BJ (cell line): ENCODE data around the gene KREMEN1. TPM values are rescaled to one million over a fixed set of nuclear protein-coding genes. Genes with fewer than 3 reads are reported as not detected.
A peak's percentile ranks its signal among the peaks of the same experiment; 100 is the strongest.

Experiments used
- CTCF ChIA-PET: fragments of 350-600 bp; formaldehyde crosslinking; extraction: SDS; loops from one replicate; lab custom pipeline; 2021; ENCODE audit warnings: antibody characterized with exemption, inconsistent platforms; lab: Yijun Ruan, JAX
- POLR2A ChIA-PET: fragments of 300-600 bp; sonication (Branson Sonifier 250); formaldehyde crosslinking; extraction: SDS; loops from one replicate; lab custom pipeline; 2021; ENCODE audit warnings: antibody characterized with exemption; lab: Charles Lee
- DNase-seq: peaks from one replicate; pipeline ENCODE4 v3.0.0-alpha.2; 2011; ENCODE audit warnings: low read depth
- H3K27me3 ChIP-seq: 2 replicates; pipeline ENCODE4 v1.6.0; 2011; ENCODE audit warnings: low read length; ENCODE audit not compliant: control insufficient read depth, insufficient read depth
- H3K36me3 ChIP-seq: 2 replicates; pipeline ENCODE4 v1.5.1; 2011; ENCODE audit warnings: low read length; ENCODE audit not compliant: control insufficient read depth, insufficient read depth
- H3K4me3 ChIP-seq: 2 replicates; pipeline ENCODE4 v1.5.1; 2011; ENCODE audit warnings: low read depth, mild to moderate bottlenecking, control low read depth, low read length
- CTCF ChIP-seq: IDR thresholded peaks from 2 replicates; pipeline ENCODE4 v1.5.1; 2011; ENCODE audit warnings: low read depth, mild to moderate bottlenecking, control low read depth, inconsistent platforms, low read length, moderate library complexity; ENCODE audit not compliant: insufficient read depth
- polyA plus RNA-seq: library from polyadenylated mRNA; depleted of rRNA; stranded (reverse); fragments of >200 nt; gene quantifications from 2 replicates; pipeline ENCODE4 v1.2.3, GENCODE V29; 2011

KREMEN1 gene
- polyA plus RNA-seq, 1 experiment = 2.1 TPM

GRCh38 chr22:29071261-29072045 lies 1.4 kb upstream of the KREMEN1 start:
- peaks cover 13% of the 10 kb centered on the region for H3K27me3 ChIP-seq
- H3K4me3 ChIP-seq = peak overlapping the region; percentile 18
- ChIA-PET CTCF (no interaction called here), POLR2A (no interaction called here)
- H3K36me3 ChIP-seq = no peaks in the 10 kb centered on the region
- no peak for TF ChIP-seq CTCF
- no peak for DNase-seq

- no peaks in the 10 kb centered on the region for H3K36me3 ChIP-seq
- POLR2A ChIA-PET = no interaction called here
- TF ChIP-seq CTCF = no peak
- peaks cover 13% of the 10 kb centered on the region for H3K27me3 ChIP-seq
- no peak for DNase-seq
- CTCF ChIA-PET = interaction anchor here (1.0 kb wide), 1 partner anchor 32 kb away, joined by 3 read pairs; no protein-coding TSS in a partner anchor
- peak overlapping the region; percentile 36 for H3K4me3 ChIP-seq
Measured at GRCh38 chr22:29072193-29072978, 449 bp upstream of the KREMEN1 start.

- Histone ChIP-seq H3K36me3 (no peaks in the 10 kb centered on the region), H3K27me3 (peaks cover 12% of the 10 kb centered on the region), H3K4me3 (peak overlapping the region; percentile 58)
- ChIA-PET CTCF (no interaction called here), POLR2A (interaction anchor here (0.6 kb wide), 1 partner anchor 218 kb away, joined by 3 read pairs; no protein-coding TSS in a partner anchor)
- DNase-seq = no peak
- TF ChIP-seq CTCF = 0 out of 2 replicates have a peak, but pooled peaks have one; percentile 1
Measured at GRCh38 chr22:29073618-29074275, 912 bp downstream of the KREMEN1 start.

- no peak for DNase-seq
- POLR2A ChIA-PET = interaction anchor here (0.6 kb wide), 2 partner anchors 11 to 219 kb away, joined by 3 to 6 read pairs; no protein-coding TSS in a partner anchor
- H3K36me3 ChIP-seq = no peaks in the 10 kb centered on the region
- TF ChIP-seq CTCF = no peak
- no peak overlapping the region for H3K4me3 ChIP-seq
- peaks cover 12% of the 10 kb centered on the region for H3K27me3 ChIP-seq
- CTCF ChIA-PET = interaction anchor here (0.5 to 1.9 kb wide), 3 partner anchors 10 to 171 kb away, joined by 4 to 6 read pairs (median 5); no protein-coding TSS in a partner anchor
Measured at GRCh38 chr22:29074276-29074772, 1.5 kb downstream of the KREMEN1 start.
